Neural progenitor cell (in vitro differentiated cells): ENCODE results near the gene MDM2. TPM values are rescaled to one million over a fixed set of nuclear protein-coding genes. Genes with fewer than 3 reads are reported as not detected.

Experiments
- DNase-seq: peaks from one replicate; pipeline ENCODE4 v3.0.0-alpha.2; 2016; ENCODE audit warnings: low spot score
- H2AFZ ChIP-seq: fragments of 200-600 bp; sonication (generic); replicated peaks from 2 replicates; pipeline ENCODE4 v1.6.1; 2016; ENCODE audit warnings: antibody characterized with exemption
- H3F3A ChIP-seq: fragments of 200-600 bp; sonication (generic); 2 replicates; pipeline ENCODE4 v1.6.1; 2016; ENCODE audit warnings: antibody characterized with exemption, low read depth
- H3K27ac ChIP-seq: fragments of 200-600 bp; sonication (generic); 2 replicates; pipeline ENCODE4 v1.5.1; 2016; ENCODE audit warnings: mild to moderate bottlenecking
- H3K27me3 ChIP-seq: fragments of 200-600 bp; sonication (generic); 2 replicates; pipeline ENCODE4 v1.6.1; 2016; ENCODE audit warnings: mild to moderate bottlenecking, moderate library complexity
- H3K36me3 ChIP-seq: fragments of 200-600 bp; sonication (generic); 2 replicates; pipeline ENCODE4 v1.5.1; 2016
- H3K4me1 ChIP-seq: fragments of 200-600 bp; sonication (generic); 2 replicates; pipeline ENCODE4 v1.6.1; 2016; ENCODE audit warnings: mixed run types
- H3K4me2 ChIP-seq: fragments of 200-600 bp; sonication (generic); 2 replicates; pipeline ENCODE4 v1.6.1; 2016
- H3K4me3 ChIP-seq: fragments of 200-600 bp; sonication (generic); 2 replicates; pipeline ENCODE4 v1.5.1; 2016
- H3K79me2 ChIP-seq: fragments of 200-600 bp; sonication (generic); 2 replicates; pipeline ENCODE4 v1.6.1; 2016; ENCODE audit warnings: low read depth
- H3K9ac ChIP-seq: fragments of 200-600 bp; sonication (generic); 2 replicates; pipeline ENCODE4 v1.6.1; 2016
- H3K9me3 ChIP-seq: fragments of 200-600 bp; sonication (generic); 2 replicates; pipeline ENCODE4 v1.5.1; 2016; ENCODE audit warnings: low read depth
- H4K20me1 ChIP-seq: fragments of 200-600 bp; sonication (generic); 2 replicates; pipeline ENCODE4 v1.6.1; 2016; ENCODE audit warnings: low read depth
- H3K27ac Mint-ChIP-seq: 3 replicates; pipeline ENCODE4 v1.8.0; 2021; ENCODE audit warnings: mixed read lengths
- H3K27me3 Mint-ChIP-seq: 2 replicates; pipeline ENCODE4 v1.8.0; 2022; ENCODE audit warnings: low read depth, mild to moderate bottlenecking, inconsistent platforms, moderate library complexity, mixed read lengths; ENCODE audit not compliant: insufficient read depth
- H3K36me3 Mint-ChIP-seq: 3 replicates; pipeline ENCODE4 v1.8.0; 2021; ENCODE audit warnings: mixed read lengths
- H3K4me1 Mint-ChIP-seq: 3 replicates; pipeline ENCODE4 v1.8.0; 2021; ENCODE audit warnings: mixed read lengths
- H3K4me3 Mint-ChIP-seq: 3 replicates; pipeline ENCODE4 v1.8.0; 2021; ENCODE audit warnings: mild to moderate bottlenecking, moderate library complexity, mixed read lengths
- H3K9me3 Mint-ChIP-seq: 3 replicates; pipeline ENCODE4 v1.8.0; 2020; ENCODE audit warnings: mixed read lengths
- CTCF ChIP-seq: fragments of 200-600 bp; sonication (generic); IDR thresholded peaks from 2 replicates; pipeline ENCODE4 v1.5.1; 2017; ENCODE audit warnings: antibody characterized with exemption, mild to moderate bottlenecking
- EZH2 ChIP-seq: fragments of 200-600 bp; sonication (generic); IDR thresholded peaks from 2 replicates; pipeline ENCODE4 v1.6.1; 2017; ENCODE audit warnings: antibody characterized with exemption, mild to moderate bottlenecking, moderate library complexity
- EZH2phosphoT487 ChIP-seq: fragments of 200-600 bp; sonication (generic); IDR thresholded peaks from 2 replicates; pipeline ENCODE4 v1.6.1; 2017; ENCODE audit warnings: antibody characterized with exemption
- total RNA-seq: library from RNA; depleted of rRNA; stranded (reverse); fragments of >200 nt; gene quantifications from 2 replicates; pipeline ENCODE4 v1.2.3, GENCODE V29; 2015; ENCODE audit warnings: low replicate concordance

Gene MDM2
- total RNA-seq, 1 donor from 2014 or later, result 93.8 TPM

GRCh38 chr12:68781728-68782127 is 26.2 kb upstream of the MDM2 start:
- no peaks in the 10 kb centered on the region for H3F3A ChIP-seq
- H3K36me3 ChIP-seq, result no peaks in the 10 kb centered on the region
- H3K4me3 Mint-ChIP-seq, result no peak overlapping the region
- H3K9me3 Mint-ChIP-seq, result no peaks in the 10 kb centered on the region
- H3K27ac Mint-ChIP-seq, result no peak overlapping the region
- no peaks in the 10 kb centered on the region for H3K79me2 ChIP-seq
- H3K27ac ChIP-seq, result no peak overlapping the region
- peaks cover 2% of the 10 kb centered on the region for H3K4me1 Mint-ChIP-seq
- TF ChIP-seq EZH2, result no peak
- TF ChIP-seq EZH2phosphoT487, result no peak
- no peak for TF ChIP-seq CTCF
- DNase-seq, result no peak
- H4K20me1 ChIP-seq, result no peaks in the 10 kb centered on the region
- no peaks in the 10 kb centered on the region for H3K36me3 Mint-ChIP-seq
- H3K9me3 ChIP-seq, result no peaks in the 10 kb centered on the region
- no peaks in the 10 kb centered on the region for H3K4me1 ChIP-seq
- H3K27me3 ChIP-seq, result no peaks in the 10 kb centered on the region
- H3K9ac ChIP-seq, result no peak overlapping the region
- H2AFZ ChIP-seq, result no peak overlapping the region
- no peak overlapping the region for H3K4me3 ChIP-seq
- no peaks in the 10 kb centered on the region for H3K27me3 Mint-ChIP-seq
- H3K4me2 ChIP-seq, result no peak overlapping the region

GRCh38 chr12:68784015-68784414 is 24.0 kb upstream of the MDM2 start:
- peak; percentile 12 for DNase-seq
- H3K27ac Mint-ChIP-seq, result no peak overlapping the region

DNA sequence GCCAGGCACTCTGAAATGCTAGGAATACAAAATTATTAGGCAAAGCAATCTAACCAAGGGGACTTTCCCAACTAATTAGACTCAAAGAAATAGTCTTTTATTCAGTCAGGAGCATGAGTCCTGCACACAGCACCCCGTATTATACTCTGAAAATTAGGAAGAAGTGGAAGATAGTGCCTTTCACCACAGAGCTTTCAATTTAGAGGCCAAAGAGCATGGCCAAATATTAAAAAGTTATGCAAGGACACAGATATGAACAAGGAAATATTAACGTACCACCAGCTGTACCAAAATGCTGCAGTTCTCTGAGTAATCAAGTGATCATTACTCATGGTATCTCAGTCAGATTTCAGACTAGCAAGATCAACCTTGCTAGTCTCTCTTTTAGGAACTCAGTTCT is 22.6 kb upstream of the MDM2 start:
- Histone ChIP-seq H3K4me1 (peaks cover 6% of the 10 kb centered on the region), H3K9ac (no peak overlapping the region), H4K20me1 (no peaks in the 10 kb centered on the region), H3K36me3 (no peaks in the 10 kb centered on the region), H3K79me2 (no peaks in the 10 kb centered on the region), H3K9me3 (no peaks in the 10 kb centered on the region), H3K4me3 (no peak overlapping the region), H3K27me3 (no peaks in the 10 kb centered on the region), H3F3A (peaks cover 4% of the 10 kb centered on the region), H3K4me2 (no peak overlapping the region), H3K27ac (no peak overlapping the region), H2AFZ (no peak overlapping the region)
- H3K4me3 Mint-ChIP-seq, result no peak overlapping the region
- H3K27ac Mint-ChIP-seq, result no peak overlapping the region
- H3K27me3 Mint-ChIP-seq, result no peaks in the 10 kb centered on the region
- H3K36me3 Mint-ChIP-seq, result no peaks in the 10 kb centered on the region
- no peaks in the 10 kb centered on the region for H3K9me3 Mint-ChIP-seq
- no peaks in the 10 kb centered on the region for H3K4me1 Mint-ChIP-seq
- no peak for TF ChIP-seq EZH2phosphoT487
- no peak for TF ChIP-seq EZH2
- no peak for TF ChIP-seq CTCF
- DNase-seq, result no peak

More at GRCh38 chr12:68784015-68784414, 24.0 kb upstream of the MDM2 start:
- H3K36me3 ChIP-seq, result no peaks in the 10 kb centered on the region
- H4K20me1 ChIP-seq, result no peaks in the 10 kb centered on the region
- H3F3A ChIP-seq, result peaks cover 4% of the 10 kb centered on the region
- peaks cover 6% of the 10 kb centered on the region for H3K4me1 ChIP-seq
- no peak overlapping the region for H3K4me3 Mint-ChIP-seq
- no peak overlapping the region for H3K9ac ChIP-seq
- H3K4me1 Mint-ChIP-seq, result no peaks in the 10 kb centered on the region
- no peak overlapping the region for H3K4me3 ChIP-seq
- no peak overlapping the region for H3K27ac ChIP-seq
- no peak overlapping the region for H3K4me2 ChIP-seq
- no peaks in the 10 kb centered on the region for H3K36me3 Mint-ChIP-seq
- no peaks in the 10 kb centered on the region for H3K79me2 ChIP-seq
- no peaks in the 10 kb centered on the region for H3K27me3 Mint-ChIP-seq
- no peak overlapping the region for H2AFZ ChIP-seq
- TF ChIP-seq EZH2, result no peak
- TF ChIP-seq CTCF, result no peak
- no peak for TF ChIP-seq EZH2phosphoT487
- no peaks in the 10 kb centered on the region for H3K27me3 ChIP-seq
- no peaks in the 10 kb centered on the region for H3K9me3 Mint-ChIP-seq
- H3K9me3 ChIP-seq, result no peaks in the 10 kb centered on the region
